HG03066 (cell line): ENCODE results near the gene GNG11.
"Not testable (repeated sequence)": the region's sequence is repeated elsewhere in the genome, so short reads cannot be mapped to it uniquely, and the experiment has no call there.

Experiments used
- ATAC-seq: cut with Tn5 transposase; IDR thresholded peaks from one replicate; pipeline ENCODE4 v1.9.1; 2021; ENCODE audit warnings: low read depth; ENCODE audit not compliant: unreplicated experiment

Gene GNG11

GRCh38 chr7:93911242-93911641, 10.3 kb upstream of the GNG11 start:
- ATAC-seq: not testable (repeated sequence)

DNA sequence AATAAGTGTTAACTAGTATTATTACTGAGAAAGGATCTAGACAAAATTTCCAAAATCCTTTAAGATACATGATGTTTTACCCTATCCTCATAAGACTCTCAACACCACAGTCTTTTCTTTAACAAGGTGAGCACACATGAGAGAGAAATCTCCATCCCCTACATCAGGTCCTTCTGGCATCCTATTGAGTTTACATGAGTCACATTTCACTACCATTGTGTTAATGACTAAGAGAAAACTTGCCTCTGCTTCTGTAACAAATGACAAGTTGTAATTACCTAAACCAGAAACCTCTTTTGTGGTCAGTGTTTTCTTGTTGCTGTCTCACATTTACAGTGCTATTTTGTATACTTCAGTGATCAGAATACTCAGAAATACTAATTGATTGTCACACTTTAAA, 9.9 kb upstream of the GNG11 start:
- ATAC-seq: not testable (repeated sequence)

GRCh38 chr7:93913197-93913596, 8.3 kb upstream of the GNG11 start:
- no peak for ATAC-seq

- ATAC-seq: no peak
Measured at GRCh38 chr7:93914581-93915066, 6.9 kb upstream of the GNG11 start.

- not testable (repeated sequence) for ATAC-seq
Measured at GRCh38 chr7:93915206-93915842, 6.2 kb upstream of the GNG11 start.

- ATAC-seq: not testable (repeated sequence)
Measured at GRCh38 chr7:93915888-93916287, 5.6 kb upstream of the GNG11 start.

- not testable (repeated sequence) for ATAC-seq
Measured at GRCh38 chr7:93916315-93916714, 5.2 kb upstream of the GNG11 start.

GRCh38 chr7:93920496-93921182, 896 bp upstream of the GNG11 start:
- no peak for ATAC-seq

DNA sequence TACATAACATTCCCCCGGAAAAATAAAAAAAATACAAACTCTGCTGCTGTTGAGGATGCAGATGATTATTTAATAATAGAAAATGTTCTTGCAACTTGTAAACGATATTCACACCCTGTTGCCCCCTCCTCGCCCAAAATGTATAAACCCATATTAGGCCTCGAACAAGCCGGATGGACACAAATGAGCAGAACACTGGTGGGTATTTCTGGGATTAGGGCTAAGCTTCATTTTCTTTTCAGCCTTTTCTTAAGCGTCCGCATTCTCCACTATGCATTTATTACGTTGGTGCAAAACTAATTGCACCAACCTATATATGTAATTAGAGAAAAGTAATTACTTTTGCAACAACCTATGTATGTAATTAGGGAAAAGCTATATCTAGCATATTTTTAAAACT, 349 bp upstream of the GNG11 start:
- ATAC-seq: no peak

GRCh38 chr7:93923296-93923695, 1.8 kb downstream of the GNG11 start:
- no peak for ATAC-seq

- ATAC-seq: no peak
Measured at GRCh38 chr7:93923942-93924341, 2.4 kb downstream of the GNG11 start.

- ATAC-seq: no peak
Measured at GRCh38 chr7:93926800-93927199, 5.3 kb downstream of the GNG11 start.

DNA sequence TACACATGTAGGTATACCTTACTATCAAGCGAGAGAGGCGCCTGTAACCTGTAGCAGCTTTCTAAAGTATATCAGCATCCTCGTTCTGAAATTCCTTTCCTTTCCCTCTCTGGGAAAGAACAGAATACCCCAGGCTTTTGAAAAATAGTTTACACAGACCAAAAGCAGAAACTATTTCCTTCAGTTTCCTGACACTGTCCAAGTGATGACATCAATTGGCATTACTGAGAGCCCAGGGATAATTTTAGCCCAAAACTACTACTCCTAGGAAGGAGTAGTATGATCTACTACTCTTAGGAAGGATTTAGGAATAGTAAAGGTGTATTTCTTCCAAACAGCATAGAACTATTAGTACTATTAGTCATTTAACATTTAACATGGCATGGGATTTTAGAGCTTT, 6.0 kb downstream of the GNG11 start:
- ATAC-seq: no peak

DNA sequence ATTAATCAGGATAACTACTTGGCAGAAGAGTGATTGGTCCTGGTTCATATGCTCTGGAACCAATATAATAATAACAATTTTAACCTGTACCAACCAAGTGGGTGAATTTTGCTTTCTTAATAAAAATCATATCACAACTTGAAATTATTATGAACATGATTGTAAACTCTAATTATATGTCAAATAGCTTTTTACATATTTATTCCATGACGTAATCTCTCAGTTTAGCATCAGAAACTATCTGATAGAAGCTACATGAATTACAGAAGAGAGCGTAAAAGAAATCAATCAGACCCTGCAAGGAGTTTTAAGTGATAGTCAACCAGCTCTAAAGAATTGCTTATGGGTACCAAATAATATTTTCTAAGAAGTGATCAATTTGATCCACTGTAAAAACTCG, 10.1 kb downstream of the GNG11 start:
- no peak for ATAC-seq

GRCh38 chr7:93933156-93933555, 11.6 kb downstream of the GNG11 start:
- ATAC-seq: no peak

DNA sequence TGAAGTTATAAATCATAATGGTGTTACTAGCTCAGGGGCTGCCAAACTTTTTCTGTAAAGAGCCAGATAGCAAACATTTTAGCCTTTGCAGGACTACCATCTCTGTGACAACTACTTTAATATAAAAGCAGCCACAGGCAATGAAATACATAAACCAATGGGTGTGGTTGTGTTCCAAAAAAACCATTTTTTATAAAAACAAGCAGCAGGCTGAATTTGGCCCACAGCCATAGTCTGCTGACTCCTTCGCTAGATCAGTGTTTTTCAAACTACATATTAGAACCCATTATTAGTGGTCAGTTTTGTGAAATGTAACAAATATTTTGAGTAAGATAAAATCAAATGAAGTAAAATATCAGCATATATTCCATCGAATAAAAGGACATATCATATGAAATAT, 13.6 kb downstream of the GNG11 start:
- no peak for ATAC-seq

GRCh38 chr7:93937818-93938217, 16.3 kb downstream of the GNG11 start:
- ATAC-seq: no peak

GRCh38 chr7:93938293-93938692, 16.8 kb downstream of the GNG11 start:
- no peak for ATAC-seq

DNA sequence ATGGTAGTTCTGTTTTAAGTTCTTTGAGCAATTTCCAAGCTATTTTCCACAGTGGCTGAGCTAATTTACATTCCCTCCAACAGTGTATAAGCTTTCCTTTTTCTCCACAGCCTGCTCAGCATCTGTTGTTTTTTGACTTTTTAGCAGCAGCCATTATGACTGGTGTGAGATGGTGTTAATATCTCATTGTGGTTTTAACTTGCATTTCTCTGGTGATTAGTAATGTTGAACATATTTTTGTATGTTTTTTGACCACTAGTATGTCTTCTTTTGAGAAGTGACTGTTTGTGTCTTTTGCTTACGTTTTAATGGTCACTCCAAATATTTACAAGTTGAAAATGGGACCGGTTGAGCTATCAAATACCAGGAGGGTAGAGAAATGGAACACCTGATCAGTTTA, 20.4 kb downstream of the GNG11 start:
- ATAC-seq: no peak

GRCh38 chr7:93943816-93944540, 22.4 kb downstream of the GNG11 start:
- ATAC-seq: no peak

DNA sequence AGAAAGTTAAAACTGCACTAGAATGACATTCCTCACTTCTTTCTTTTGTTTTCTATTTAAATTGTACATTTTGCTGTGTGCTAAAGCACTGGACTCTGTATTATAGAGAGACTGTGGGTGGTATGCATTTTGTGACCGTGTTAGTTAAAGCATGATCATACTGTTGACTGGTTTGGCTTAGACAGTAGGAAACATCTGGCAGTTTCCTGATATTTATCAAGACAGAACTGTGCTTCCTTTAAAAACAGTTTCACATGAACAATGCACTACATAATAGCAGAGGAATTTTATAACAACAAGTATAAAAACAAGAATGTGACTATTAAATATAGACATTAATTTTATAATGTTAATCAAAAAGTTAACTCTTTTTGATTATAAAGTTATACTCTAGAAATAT, 23.1 kb downstream of the GNG11 start:
- ATAC-seq: no peak

DNA sequence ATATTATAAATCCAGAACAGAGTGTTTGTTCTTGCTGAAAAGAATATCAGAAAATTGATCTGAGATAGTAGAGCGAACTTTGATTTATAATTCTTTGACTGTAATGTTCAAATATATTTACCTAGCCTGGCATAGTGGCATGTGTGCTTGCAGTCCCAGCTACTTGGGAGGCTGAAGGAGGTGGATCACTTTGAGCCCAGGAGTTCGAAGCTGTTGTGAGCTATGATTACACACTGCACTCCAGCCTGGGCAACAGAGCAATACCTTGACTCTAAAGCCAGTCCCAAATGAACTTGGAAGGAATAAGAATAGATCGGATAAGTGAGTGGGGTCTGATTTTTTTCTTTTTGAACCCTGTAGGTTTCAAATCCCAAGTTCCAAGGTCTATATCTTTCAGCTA, 23.5 kb downstream of the GNG11 start:
- no peak for ATAC-seq
